ENCODE results near the gene WDR88.
"Not testable (repeated sequence)": the region's sequence is repeated elsewhere in the genome, so short reads cannot be mapped to it uniquely, and the experiment has no call there.

The WDR88 gene

DNA sequence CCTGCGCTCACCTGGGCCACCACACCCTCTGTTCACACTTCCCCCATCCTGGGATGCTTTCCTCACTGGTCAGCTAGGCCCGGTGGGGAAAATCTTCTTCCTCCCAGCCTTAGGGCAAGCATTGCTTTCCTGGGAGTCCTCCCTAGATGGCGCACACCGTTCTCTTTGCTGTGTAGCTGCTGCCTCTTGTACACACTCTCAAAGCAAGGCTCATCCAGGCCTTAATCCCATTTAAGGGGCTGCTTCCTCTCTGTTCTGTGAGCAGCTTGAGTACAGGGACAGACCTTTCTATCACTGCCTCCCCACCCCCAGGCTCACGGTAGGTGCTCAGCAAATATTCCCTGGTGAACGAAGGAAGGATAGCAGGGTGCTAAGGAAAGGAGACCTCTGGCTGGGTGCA lies 82.7 kb downstream of the WDR88 start:
- DNase-seq, result no peak

DNA sequence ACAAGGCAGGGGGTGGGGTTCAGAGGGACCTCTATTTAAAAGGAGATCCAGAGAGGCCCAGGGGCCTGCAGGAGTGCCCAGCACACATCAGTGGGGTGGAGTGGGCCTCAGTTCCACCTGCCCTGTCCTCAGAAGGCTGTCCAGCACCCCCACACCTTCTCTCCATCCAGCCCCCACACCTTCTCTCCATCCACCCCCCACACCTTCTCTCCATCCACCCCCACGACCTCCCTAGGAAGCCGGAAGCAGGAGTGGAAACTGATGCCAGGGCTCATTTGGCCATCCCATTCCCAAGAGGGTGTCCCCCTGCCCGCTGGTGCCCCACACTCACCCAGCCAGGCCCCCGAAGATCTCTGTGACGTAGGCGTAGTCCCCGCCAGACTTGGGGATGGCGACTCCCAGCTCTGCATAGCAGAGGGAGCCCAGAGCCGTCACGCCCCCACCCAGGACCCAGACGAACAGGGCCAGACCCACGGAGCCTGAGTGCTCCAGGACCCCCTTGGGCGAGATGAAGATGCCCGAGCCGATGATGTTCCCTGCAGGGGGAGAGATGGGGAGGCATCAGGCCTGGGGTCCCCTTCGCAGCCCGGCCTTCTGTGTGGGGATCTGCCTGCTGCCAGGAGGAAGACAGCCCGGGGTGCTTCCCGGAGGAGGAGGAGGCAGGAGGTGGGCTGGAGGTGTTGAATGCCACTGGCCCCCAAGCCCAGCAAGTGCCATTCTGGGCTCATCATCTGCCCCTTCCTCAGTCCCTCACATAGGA lies 83.7 kb downstream of the WDR88 start:
- DNase-seq, result no peak

DNA sequence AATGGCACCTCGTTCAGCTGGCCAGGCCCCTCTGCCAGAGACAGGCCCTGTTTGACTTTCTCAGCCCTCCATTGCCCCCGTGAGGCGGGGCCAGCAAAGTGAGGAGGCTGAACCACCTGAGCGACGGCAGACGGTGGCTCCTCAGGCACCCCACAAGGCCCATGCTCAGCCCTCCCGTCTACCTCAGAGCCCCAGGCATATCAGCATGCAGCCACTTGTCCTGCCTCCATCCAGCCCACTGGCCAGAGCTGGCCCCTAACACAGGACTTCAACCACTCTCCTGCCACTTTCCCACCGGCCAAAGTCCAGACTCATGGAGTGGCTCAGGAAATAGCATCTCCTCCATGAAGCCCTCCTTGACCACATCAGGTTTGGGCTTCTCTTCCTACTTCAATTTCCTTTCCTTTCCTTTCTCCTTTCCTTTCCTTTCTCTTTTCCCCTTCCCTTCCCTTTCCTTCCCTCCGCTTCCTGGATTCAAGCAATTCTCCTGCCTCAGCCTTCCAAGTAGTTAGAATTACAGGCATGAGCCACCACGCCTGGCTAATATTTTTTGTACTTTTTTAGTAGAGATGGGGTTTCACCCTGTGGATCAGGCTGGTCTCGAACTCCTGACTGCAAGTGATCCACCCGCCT lies 84.4 kb downstream of the WDR88 start:
- no peak for DNase-seq

DNA sequence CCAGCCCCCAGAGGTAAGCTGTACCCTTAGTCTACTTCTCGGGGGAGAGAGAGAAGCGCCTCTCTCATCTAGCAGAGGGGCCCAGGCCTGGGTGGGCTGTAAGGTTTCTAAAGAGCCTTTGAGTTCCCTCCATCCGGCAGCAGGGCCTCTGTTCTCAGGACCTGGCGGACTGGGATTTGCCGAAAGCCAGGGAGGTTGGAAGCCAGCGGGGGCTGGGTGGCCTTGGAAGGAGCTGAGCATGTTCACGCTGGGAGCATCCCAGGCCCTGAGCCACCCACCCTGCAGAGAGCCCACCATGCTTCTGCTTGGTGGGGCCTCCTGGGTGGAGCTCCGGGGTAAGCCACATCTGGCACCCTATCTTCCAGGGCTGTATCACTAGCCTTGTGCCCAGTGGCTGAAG lies 86.0 kb downstream of the WDR88 start:
- no peak for DNase-seq

DNA sequence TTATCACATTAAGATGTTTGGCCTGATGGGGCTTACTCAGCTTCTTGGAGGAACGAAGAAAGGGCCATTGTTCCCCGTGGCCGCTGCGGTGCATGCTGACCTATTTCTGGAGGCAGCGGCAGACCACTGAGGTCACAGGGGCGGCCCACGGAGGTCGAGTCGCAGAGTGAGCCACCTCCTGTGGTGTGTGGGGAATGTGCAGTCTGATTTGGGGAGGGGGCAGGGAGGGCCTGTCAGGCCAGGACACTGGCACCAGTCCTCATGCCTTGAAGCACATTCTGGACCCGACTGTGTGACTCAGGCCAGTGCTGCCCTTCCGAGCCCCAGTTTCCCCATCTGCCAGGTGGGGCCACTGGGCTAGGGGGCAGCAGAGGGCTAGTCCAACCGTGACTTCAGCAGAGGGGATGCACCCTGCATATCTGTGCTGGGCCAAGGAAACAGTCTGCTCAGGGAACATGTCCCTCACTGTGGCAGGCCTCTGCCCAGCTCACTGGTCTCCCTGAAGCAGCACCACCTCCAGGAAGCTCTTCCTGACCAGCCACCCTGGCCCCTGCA lies 87.4 kb downstream of the WDR88 start:
- no peak for DNase-seq

DNA sequence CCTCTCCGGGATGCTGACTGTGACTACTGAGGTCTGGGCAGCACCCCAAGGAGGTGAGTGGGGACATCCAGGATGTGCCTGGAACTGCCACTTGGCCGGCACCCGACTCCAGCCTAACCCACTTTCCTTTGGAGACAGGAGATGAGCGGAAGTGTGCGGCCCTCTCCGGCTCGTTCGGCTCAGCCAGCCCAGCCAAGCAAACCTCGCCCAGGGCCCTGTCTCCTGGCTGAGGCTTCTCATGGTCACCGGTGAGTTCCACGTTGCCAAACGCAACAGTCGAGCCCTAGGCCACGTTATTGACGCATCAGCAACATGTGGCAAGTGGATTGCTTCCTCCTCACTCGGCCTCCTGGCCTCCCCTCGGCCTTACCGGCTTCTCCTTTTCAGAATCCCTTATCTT lies 88.2 kb downstream of the WDR88 start:
- no peak for DNase-seq

DNA sequence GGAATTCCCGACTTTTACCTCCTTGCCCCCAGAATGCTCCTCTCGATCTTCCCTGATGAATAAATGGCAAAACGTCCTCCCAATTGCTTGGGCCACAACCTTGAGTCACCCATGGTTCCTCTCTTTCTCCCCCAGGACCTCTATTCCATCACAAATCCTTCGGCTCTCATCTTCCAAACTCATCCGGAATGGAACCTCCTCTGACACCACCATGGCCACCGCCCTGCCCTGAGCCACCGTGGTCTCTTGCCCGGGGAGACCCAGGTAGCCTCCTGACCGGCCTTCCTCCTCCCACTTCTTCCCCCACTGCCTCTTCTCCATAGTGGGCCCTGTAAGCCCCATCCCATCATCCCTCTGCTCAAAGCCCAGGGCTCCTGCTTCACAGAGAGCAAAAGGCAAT lies 88.8 kb downstream of the WDR88 start:
- no peak for DNase-seq

DNA sequence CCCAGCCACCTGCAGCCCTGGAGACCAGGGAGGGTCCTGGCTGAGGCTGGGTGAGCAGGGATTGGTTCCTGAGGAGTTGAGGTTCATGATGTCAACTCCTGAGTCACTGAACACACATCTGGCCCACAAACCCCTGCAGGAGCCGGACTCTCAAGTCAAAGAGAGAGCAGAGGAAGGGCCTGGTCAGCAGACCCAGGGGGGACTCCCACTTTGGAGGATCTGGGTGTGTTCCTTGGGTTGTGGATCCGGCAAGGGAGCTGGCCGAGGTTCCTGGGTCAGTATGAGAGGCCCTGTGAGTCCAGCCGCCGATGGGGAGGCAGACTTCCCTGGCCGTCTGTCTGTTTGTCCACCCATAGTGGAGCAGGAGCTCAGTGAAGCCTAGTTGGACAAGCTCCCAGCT lies 89.7 kb downstream of the WDR88 start:
- no peak for DNase-seq

DNA sequence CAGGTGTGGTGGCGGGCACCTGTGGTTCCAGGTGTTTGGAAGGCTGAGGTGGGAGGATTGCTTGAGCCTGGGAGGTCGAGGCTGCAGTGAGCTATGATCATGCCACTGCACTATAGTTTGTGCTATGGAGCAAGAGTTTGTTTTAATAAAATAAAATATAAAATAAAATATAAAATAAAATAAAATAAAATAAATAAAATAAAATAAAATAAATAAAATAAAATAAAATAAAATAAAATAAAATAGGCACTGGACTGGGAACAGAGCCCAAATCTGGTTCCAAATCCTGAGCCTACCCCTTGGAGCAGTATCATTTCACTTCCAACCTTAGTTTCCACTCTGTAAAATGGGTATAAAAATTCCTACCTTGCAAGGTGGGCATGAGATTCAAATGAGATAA lies 90.3 kb downstream of the WDR88 start:
- not testable (repeated sequence) for DNase-seq

DNA sequence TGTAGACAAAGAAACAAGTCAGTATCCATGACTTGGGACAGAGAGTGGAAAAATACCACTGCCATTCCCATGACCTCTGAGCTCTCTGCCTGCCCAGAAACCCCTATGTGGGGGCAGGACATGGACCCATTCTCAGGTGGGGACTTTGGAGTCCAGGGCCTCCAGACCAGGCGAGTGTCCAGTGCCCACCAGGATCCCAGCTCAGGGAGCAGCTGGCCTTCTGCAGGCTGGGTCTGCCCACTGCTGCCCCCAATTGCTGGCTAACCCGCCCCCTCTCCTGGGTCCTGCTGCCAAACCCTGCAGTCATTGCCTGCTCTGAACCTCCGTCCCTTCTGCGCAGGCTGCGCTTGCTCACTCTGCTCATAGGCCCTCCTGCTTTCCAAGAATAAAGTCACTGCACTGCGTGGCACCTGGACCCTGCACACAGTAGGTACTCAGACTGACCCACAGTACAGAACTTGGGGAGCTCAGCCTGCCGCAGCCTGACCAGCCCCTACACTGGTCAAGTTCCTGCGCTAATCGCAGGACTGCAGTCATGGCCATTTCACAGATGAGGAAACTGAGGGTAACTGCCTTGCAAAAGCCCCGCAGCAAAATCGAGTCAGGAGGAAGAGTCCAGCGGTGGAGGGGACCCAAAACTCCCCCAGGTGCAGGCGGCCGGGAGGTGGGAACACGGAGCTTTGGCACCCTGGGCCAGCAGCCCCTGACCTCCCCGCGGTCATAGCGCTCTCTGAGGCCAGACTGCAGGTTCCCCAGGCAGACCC lies 93.0 kb downstream of the WDR88 start:
- no peak for DNase-seq

Measured in NCI-H2081 (cell line).